GM18909 (cell line): ENCODE measurements around the gene RCAN2.
"Not testable (repeated sequence)": the region's sequence is repeated elsewhere in the genome, so short reads cannot be mapped to it uniquely, and the experiment has no call there.

Experiments
- ATAC-seq: cut with Tn5 transposase; IDR thresholded peaks from one replicate; pipeline ENCODE4 v1.9.1; 2021; ENCODE audit warnings: mild to moderate bottlenecking; ENCODE audit not compliant: unreplicated experiment, poor library complexity

Gene RCAN2

DNA sequence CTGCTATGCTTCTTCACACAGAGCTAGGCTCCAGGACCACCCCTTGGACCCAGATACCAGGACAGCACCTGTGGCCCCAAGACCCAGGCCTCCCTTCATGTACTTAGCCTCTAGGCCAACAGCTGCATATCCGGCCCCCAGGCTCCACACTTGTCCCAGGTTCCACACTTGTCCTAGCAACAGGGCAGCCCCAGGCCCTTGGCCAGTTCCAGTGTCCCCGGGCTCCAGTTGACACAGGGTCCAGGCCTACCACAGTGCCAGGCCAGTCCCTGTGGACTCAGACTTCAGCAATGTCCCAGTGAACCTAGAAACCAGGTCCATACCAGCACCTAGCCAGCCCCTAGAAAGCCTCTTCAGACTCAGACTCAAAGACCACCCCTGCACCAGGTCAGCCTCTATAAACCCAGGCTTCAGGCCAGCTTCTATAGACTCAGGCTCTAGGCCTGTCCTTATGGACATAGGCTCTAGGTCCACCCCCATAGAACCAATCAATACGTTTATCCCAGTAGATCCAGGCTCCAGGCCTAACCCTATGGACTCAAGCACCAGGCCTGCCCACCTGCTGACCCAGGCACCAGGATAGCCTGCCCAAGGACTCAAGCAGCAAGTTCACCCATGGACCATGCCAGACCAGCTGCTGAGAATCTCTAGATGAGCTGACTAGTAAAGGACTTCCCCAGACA is 46.3 kb downstream of the RCAN2 start:
- no peak for ATAC-seq

DNA sequence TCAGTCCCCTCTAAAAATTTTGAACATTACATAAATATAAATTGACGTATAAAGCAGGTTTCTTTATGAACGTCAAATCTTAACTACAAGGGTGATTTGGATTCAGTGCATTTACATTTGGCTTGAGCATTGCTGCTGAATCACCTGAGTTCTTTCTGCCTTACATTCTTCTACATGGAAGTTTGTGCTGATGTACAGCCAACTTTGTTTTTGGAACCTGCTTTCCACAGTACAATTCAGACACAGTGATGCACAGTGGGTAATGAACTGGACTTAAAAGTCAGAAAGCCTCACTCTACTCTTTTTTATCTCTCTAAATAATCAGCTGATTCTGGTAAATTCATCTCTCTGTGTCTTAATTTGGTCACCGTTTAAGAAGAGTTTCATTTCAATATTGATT is 47.6 kb downstream of the RCAN2 start:
- ATAC-seq: no peak

- no peak for ATAC-seq
Observed at GRCh38 chr6:46440641-46441040, 50.6 kb downstream of the RCAN2 start.

DNA sequence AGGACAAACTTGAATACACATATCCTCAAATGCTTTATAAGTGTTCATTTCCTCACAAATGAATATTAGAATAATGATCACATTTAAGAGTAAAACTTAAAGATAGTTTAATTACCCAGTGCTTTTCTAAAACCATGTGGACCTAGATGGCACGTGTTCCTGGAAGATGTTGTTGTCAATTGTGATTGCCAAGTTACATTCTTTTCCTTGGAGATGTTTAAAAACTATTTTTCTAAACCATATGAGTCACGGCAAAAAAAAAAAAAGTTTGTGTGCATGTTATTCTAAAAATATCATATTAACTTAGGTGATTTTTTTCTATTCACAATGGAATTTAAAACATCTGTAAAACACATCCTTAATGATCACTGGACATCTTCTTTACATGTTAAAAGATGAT is 51.1 kb downstream of the RCAN2 start:
- ATAC-seq: no peak

GRCh38 chr6:46438245-46438644 is 53.0 kb downstream of the RCAN2 start:
- ATAC-seq: no peak

- ATAC-seq: no peak
Observed at GRCh38 chr6:46437671-46438221, 53.5 kb downstream of the RCAN2 start.

DNA sequence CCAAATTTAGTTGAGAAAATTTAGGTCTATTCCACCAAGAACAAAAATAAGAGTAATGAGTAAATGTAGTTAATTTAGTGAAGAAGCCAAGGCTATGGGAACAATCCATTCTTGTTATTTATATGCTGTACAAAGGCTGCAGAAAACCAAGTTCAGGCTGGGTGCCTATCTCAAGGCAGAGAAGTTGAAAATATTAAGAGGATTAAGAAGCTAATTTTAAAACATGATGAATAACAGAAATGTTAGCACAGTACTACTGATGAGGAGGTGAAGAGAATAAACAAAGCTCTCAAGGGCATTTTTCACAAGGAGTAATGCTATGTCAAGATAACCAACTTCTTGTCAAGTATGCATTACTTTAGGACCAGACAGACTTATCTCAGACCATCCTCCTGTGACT is 68.6 kb downstream of the RCAN2 start:
- no peak for ATAC-seq

- ATAC-seq: no peak
Observed at GRCh38 chr6:46421939-46422338, 69.3 kb downstream of the RCAN2 start.

GRCh38 chr6:46420921-46421638 is 70.2 kb downstream of the RCAN2 start:
- ATAC-seq: no peak

DNA sequence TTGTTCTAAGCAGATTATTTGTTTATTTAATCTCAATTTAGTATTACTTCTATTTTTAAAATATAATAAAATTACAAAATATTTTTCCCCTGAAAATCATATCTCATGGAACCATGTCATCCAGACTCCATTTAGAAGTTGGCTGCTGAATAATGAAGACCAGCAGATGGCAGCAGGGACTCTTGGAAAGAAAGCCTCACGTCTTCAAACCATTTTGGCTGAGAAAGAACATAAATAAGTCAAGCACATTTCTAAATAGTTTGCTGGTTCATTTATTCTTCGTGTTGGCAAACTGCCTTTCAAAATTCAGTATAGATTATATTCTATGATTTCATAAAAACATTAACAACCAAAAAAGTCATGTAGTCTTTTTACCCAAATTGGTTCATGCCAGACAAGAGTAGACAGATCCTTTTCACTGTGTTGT is 71.7 kb downstream of the RCAN2 start:
- ATAC-seq: no peak

DNA sequence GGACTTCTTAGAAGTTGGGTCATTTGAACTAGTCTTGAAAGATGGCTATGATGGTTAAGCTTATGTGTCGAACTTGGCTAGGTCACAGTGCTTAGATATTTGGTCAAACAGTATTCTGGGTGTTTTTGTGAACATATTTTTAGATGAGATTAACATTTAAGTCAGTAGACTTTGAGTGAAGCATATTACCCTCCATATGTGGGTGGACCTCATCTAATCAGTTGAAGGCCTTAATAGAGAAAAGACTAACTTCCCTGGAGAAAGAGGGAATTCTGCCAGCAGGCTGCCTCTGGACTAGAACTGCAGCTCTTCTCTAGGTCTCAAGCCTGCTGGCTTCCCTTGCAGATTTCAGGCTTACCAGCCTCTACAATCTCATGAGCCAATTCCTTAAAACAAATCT is 76.9 kb downstream of the RCAN2 start:
- ATAC-seq: no peak

- no peak for ATAC-seq
Observed at GRCh38 chr6:46412662-46413061, 78.6 kb downstream of the RCAN2 start.

- ATAC-seq: no peak
Observed at GRCh38 chr6:46411456-46412197, 79.6 kb downstream of the RCAN2 start.

DNA sequence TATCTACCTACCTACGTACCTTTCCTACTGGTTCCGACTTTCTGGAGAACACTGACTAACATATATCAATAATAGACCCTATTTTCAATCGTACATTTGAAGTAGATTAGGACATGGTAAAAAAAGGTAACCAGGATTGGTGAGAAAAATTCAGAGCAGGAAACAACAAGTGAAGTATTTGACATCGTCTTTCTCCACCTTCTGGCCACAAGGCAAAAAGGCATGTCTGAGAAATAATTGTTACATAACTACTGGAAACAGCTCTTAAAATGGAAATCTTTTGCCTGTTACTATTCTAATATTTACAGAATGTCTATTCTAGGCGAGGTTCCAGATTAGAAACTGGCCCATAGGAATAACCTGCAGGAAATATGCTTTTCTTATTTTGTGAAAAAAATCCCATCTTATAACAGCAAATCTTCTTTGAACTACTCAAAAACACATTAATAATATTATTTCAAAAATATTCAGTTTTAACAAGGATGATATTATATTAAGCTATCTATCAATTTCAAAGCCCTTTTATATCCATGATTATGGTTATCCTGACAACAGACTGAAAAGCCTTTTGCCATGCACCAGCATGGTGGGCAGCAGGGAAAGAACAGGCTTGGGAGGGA is 80.8 kb downstream of the RCAN2 start:
- no peak for ATAC-seq

DNA sequence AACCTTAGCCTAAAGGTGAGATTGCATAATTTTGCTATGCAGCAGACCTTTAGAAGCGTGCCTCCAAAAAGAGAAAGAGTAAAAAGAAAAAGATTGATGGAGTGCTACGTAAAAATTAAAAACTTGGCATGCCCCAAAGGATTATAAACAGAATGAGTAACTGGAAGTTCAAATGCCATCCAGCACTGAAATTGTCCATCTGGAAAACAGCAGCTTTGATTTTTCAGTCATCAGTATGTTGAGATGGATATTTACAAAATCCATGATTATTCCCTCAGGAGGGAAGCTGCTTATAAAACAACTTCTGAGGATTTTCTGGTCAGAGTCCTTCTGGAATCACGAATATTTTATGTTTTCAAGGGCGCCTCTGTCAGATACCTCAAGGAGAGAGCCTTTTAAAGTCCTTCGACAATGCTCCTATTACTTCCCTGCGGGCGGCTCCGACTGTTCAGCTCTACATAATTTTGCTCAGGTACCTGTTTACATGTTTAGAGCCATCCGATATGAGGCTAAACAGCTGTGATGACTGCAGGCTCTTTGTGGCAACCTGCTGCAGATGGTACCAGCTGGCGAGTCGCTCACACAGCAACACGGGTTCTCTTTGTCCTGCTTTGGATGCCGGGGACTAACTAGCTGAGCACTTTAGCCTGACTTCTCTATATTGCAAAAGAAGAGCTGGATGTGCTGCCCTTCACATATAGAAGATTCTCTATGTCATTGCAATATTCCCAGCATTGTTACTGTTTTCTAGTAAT is 83.3 kb downstream of the RCAN2 start:
- ATAC-seq: no peak

DNA sequence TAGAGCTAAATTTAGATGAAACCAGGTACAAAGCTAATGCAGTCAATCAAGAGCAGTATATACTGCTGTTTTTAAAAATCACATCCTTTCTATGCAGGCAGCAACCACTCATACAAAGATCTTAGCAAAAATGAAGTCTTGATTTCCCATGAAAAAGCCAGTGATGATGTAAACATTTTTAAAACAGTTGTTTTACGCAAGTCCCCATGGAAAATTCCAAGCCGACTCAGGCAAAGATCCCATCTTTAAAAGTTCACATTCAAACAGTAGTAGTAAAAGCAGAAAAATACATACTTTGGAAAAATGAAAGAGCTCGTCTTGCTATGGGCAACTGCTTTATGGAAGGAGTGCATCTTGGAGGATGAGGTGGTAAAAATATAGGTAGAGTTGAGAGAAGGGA is 84.0 kb downstream of the RCAN2 start:
- no peak for ATAC-seq

GRCh38 chr6:46405620-46406180 is 85.5 kb downstream of the RCAN2 start:
- not testable (repeated sequence) for ATAC-seq

DNA sequence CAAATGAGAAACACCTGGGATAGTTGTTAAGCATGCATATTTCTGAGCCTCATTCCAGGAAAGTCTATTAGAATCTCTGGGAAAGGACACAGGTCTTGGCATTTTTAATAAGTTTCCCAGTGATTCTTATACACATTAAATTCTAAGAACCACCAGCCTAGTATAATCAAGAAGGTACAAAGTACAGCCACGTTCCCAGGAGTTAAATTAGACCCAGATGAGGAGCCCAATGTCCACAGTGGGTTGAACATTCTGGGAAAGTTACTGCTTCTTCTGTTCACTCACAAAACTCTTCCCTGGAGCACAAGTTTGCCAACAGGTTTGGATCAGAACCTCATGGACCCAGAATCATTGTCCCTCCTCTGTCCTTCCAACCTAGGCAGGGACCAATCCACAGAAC is 90.4 kb downstream of the RCAN2 start:
- no peak for ATAC-seq

GRCh38 chr6:46395530-46395929 is 95.7 kb downstream of the RCAN2 start:
- no peak for ATAC-seq

DNA sequence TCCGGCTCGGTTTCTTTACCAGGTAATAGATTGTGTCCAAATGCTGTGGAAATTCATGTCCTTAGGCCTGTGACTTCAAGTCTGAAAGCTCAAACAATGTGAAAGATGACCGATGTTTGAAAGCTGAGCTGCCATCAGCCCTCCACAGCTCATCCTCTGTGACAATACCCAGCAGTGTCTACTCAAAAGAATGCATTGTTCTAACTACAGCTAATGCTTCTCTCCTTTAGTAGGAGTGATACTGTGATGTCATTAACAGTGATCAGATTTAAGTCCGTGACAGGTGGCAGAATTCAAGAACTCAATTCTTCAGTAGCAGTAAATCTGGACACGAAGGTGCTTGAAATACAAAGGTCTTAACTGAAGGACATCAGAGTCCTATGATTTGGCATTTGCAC is 97.3 kb downstream of the RCAN2 start:
- ATAC-seq: no peak
